ENCODE data around the gene SLC25A25.

- TF ChIP-seq POLR2A (IDR thresholded peaks at IDR 0.05; ENCODE audit: low read depth, low read length) (no peak), TAF1 (IDR thresholded peaks at IDR 0.05; ENCODE audit: low read depth, low read length) (no peak), SPI1 (IDR thresholded peaks at IDR 0.05; ENCODE audit: low read depth, low read length) (peak; percentile 62), POLR2AphosphoS5 (IDR thresholded peaks at IDR 0.05; ENCODE audit: low read depth, low read length) (no peak)
Observed at GRCh38 chr9:128022886-128023285, 45.1 kb upstream of the SLC25A25 start.

Data from GM12891 (cell line).